ENCODE results near the gene TCF3. TPM values are rescaled to one million over a fixed set of nuclear protein-coding genes. Genes with fewer than 3 reads are reported as not detected.

The TCF3 gene
- total RNA-seq, 1 donor from 2014 or later: 123 TPM

- TF ChIP-seq CTCF (IDR thresholded peaks at IDR 0.05; ENCODE audit: insufficient read depth, low read length, poor library complexity, severe bottlenecking): no peak
- no peaks in the 10 kb centered on the region for H3K36me3 ChIP-seq (ENCODE audit: control insufficient read depth, insufficient read depth, low read length)
- DNase-seq (ENCODE audit: low read depth): no peak
- H3K27me3 ChIP-seq (ENCODE audit: control insufficient read depth, insufficient read depth, low read length): no peaks in the 10 kb centered on the region
- H3K4me3 ChIP-seq (ENCODE audit: low read depth, low read length): no peak overlapping the region
Observed at GRCh38 chr19:1649706-1650649, 2.4 kb downstream of the TCF3 start.

- Histone ChIP-seq H3K4me3 (ENCODE audit: low read depth, low read length) (no peak overlapping the region), H3K36me3 (ENCODE audit: control insufficient read depth, insufficient read depth, low read length) (no peaks in the 10 kb centered on the region), H3K27me3 (ENCODE audit: control insufficient read depth, insufficient read depth, low read length) (no peaks in the 10 kb centered on the region)
- peak; percentile 5 for TF ChIP-seq CTCF (IDR thresholded peaks at IDR 0.05; ENCODE audit: insufficient read depth, low read length, poor library complexity, severe bottlenecking)
- DNase-seq (ENCODE audit: low read depth): no peak
Observed at GRCh38 chr19:1648920-1649541, 3.4 kb downstream of the TCF3 start.

GRCh38 chr19:1648459-1648849 lies 4.0 kb downstream of the TCF3 start:
- no peaks in the 10 kb centered on the region for H3K27me3 ChIP-seq (ENCODE audit: control insufficient read depth, insufficient read depth, low read length)
- no peak overlapping the region for H3K4me3 ChIP-seq (ENCODE audit: low read depth, low read length)
- DNase-seq (ENCODE audit: low read depth): no peak
- no peaks in the 10 kb centered on the region for H3K36me3 ChIP-seq (ENCODE audit: control insufficient read depth, insufficient read depth, low read length)
- TF ChIP-seq CTCF (IDR thresholded peaks at IDR 0.05; ENCODE audit: insufficient read depth, low read length, poor library complexity, severe bottlenecking): no peak

- DNase-seq (ENCODE audit: low read depth): no peak
- H3K27me3 ChIP-seq (ENCODE audit: control insufficient read depth, insufficient read depth, low read length): no peaks in the 10 kb centered on the region
- no peak for TF ChIP-seq CTCF (IDR thresholded peaks at IDR 0.05; ENCODE audit: insufficient read depth, low read length, poor library complexity, severe bottlenecking)
- H3K4me3 ChIP-seq (ENCODE audit: low read depth, low read length): no peak overlapping the region
- H3K36me3 ChIP-seq (ENCODE audit: control insufficient read depth, insufficient read depth, low read length): no peaks in the 10 kb centered on the region
Observed at GRCh38 chr19:1647501-1648458, 4.6 kb downstream of the TCF3 start.

GRCh38 chr19:1646659-1647453 lies 5.6 kb downstream of the TCF3 start:
- H3K27me3 ChIP-seq (ENCODE audit: control insufficient read depth, insufficient read depth, low read length): no peaks in the 10 kb centered on the region
- TF ChIP-seq CTCF (IDR thresholded peaks at IDR 0.05; ENCODE audit: insufficient read depth, low read length, poor library complexity, severe bottlenecking): no peak
- H3K4me3 ChIP-seq (ENCODE audit: low read depth, low read length): no peak overlapping the region
- no peaks in the 10 kb centered on the region for H3K36me3 ChIP-seq (ENCODE audit: control insufficient read depth, insufficient read depth, low read length)
- no peak for DNase-seq (ENCODE audit: low read depth)
